ENCODE measurements around the gene ZNF438.

- TF ChIP-seq CTCF (conservative IDR thresholded peaks at IDR 0.05) (no peak), ZFX (IDR thresholded peaks at IDR 0.05) (no peak)
These were observed 220.2 kb downstream of the ZNF438 start for GRCh38 chr10:30811276-30812017.
